ENCODE results near the gene B3GALT2. TPM values are rescaled to one million over a fixed set of nuclear protein-coding genes. Genes with fewer than 3 reads are reported as not detected.
A peak's percentile ranks its signal among the peaks of the same experiment; 100 is the strongest.

Gene B3GALT2, protein sequence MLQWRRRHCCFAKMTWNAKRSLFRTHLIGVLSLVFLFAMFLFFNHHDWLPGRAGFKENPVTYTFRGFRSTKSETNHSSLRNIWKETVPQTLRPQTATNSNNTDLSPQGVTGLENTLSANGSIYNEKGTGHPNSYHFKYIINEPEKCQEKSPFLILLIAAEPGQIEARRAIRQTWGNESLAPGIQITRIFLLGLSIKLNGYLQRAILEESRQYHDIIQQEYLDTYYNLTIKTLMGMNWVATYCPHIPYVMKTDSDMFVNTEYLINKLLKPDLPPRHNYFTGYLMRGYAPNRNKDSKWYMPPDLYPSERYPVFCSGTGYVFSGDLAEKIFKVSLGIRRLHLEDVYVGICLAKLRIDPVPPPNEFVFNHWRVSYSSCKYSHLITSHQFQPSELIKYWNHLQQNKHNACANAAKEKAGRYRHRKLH
- total RNA-seq (2016; rRNA removed; fragmentation: Illumina TruSeq; extraction: Trizol) = not detected in 2 replicates
- not detected in 2 replicates for total RNA-seq (2016; cell fraction: cytosol; rRNA removed; fragmentation: Illumina TruSeq; extraction: Trizol; ENCODE audit: low read depth)
- not detected in 2 replicates for total RNA-seq (2016; cell fraction: insoluble cytoplasmic fraction; rRNA removed; fragmentation: Illumina TruSeq; extraction: Trizol)
- total RNA-seq (2016; cell fraction: membrane; rRNA removed; fragmentation: Illumina TruSeq; extraction: Trizol) = not detected in 2 replicates
- total RNA-seq (2016; cell fraction: nucleus; rRNA removed; fragmentation: Illumina TruSeq; extraction: Trizol) = not detected in 2 replicates
- polyA plus RNA-seq (2011; rRNA removed) = not detected in 2 replicates
- not detected in 2 replicates for polyA plus RNA-seq (2011; cell fraction: cytosol; rRNA removed)
- polyA plus RNA-seq (2011; cell fraction: nucleus; rRNA removed) = not detected in 2 replicates
- not detected in 2 replicates for polyA plus RNA-seq (2012)
- not detected in 2 replicates for polyA plus RNA-seq (2016; cell fraction: cytosol; fragmentation: Illumina TruSeq; extraction: Trizol; ENCODE audit: low read depth)
- not detected in 2 replicates for polyA plus RNA-seq (2016; cell fraction: insoluble cytoplasmic fraction; fragmentation: Illumina TruSeq; extraction: Trizol; ENCODE audit: low read depth)
- polyA plus RNA-seq (2016; cell fraction: membrane; fragmentation: Illumina TruSeq; extraction: Trizol; ENCODE audit: low read depth) = not detected in 2 replicates
- not detected in 2 replicates for polyA plus RNA-seq (2016; cell fraction: nucleus; fragmentation: Illumina TruSeq; extraction: Trizol; ENCODE audit: insufficient read depth, low read depth)
- polyA minus RNA-seq (2011; rRNA and poly(A)+ RNA removed; ENCODE audit: low replicate concordance) = not detected in 2 replicates
- polyA minus RNA-seq (2011; cell fraction: cytosol; rRNA and poly(A)+ RNA removed) = not detected in 2 replicates
- polyA minus RNA-seq (2011; cell fraction: nucleus; rRNA and poly(A)+ RNA removed) = not detected in 2 replicates
- Bru-seq, nascent RNA = not detected
- not detected for BruChase-seq, experiment 1, labeled RNA remaining after a 6-hour chase
- not detected for BruChase-seq, experiment 2, labeled RNA remaining after a 2-hour chase
- long read RNA-seq, experiment 1 = 0 reads
- long read RNA-seq, experiment 2 = 0 reads

DNA sequence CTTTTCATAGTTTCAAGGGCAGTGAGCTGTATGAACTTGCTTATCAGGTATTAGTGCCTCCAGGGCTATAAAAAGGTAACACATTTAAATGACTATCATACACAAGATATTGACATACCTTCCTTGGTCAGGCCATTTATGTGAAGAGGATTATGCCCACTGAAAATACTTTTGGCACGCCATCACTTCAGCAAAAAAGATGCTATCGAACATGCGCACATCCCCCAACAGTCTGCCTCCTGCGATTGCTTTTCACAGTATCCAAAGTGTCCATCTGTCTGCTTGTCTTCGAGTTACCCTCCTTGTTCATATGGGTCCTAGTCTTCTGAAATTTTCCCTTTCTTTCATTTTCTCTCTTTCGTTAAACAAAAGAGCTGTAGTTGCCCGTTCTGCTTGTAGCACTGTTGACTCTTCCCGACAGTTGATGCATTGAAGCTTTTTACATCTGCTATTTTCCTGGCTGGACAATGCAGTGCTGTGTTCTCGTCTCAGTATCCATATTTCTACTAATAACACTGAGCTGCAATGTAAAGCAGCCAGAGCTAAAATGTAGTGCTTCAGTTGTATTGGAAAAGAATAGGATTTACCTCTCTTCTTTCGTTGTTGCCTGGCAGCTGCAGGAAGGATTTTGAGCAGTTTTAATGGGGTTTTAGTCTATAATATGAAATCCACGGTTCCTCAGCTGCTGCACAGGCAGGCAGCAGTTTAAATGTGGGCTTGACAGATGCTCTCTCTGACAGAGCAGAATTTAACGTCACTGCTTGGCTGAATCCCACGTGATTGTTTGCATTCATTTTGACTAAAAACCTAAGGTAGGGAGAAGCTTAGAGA lies at the start of gene B3GALT2:
Gene B3GALT2 (minus strand): TSS at position 713 of the 831 bp plus-strand sequence. CDS start 5,051 bp downstream, outside the sequence.
- ChIA-PET CTCF (ENCODE audit: low intra/inter-chr PET ratio, low total read pairs) (no interaction called here), POLR2A (no interaction called here)
- H3K4me1 ChIP-seq (ENCODE audit: insufficient read depth, low read length) = peaks cover 38% of the 10 kb centered on the region
- ATAC-seq (peak; percentile 68), FAIRE-seq (no peak), DNase-seq (ENCODE audit: low spot score) (peak; percentile 32)
- 0 out of 2 replicates have a peak, but pooled peaks cover 4% of the 10 kb centered on the region for H4K20me1 ChIP-seq (ENCODE audit: insufficient read depth, low read length)
- TF ChIP-seq FOXA1 (IDR thresholded peaks at IDR 0.05) (no peak), FOXA1 (CRISPR knock-in tag; IDR thresholded peaks at IDR 0.05) (0 out of 2 replicates have a peak, but pooled peaks have one; percentile 10), MAF1 (CRISPR knock-in tag; IDR thresholded peaks at IDR 0.05; ENCODE audit: borderline replicate concordance) (no peak)
- peak within 1 kb of the TSS; percentile 50 for H3K4me2 ChIP-seq (ENCODE audit: low read depth, low read length)
- no peak within 1 kb of the TSS; a peak in 1 of 6 replicates for H3K4me3 ChIP-seq (replicated peaks in 1 of 3; ENCODE audit: insufficient read depth in 1 of 3, low read depth in 2 of 3, low read length in 3 of 3)
- no peaks in the 10 kb centered on the region for H3K36me3 ChIP-seq (replicated peaks in 1 of 2; ENCODE audit: control insufficient read depth in 1 of 2, insufficient read depth in 2 of 2, low read length in 2 of 2)
- peak within 1 kb of the TSS; percentile 30 for H3K27ac ChIP-seq (ENCODE audit: extremely low read length, insufficient read depth, low read length)
- no peaks in the 10 kb centered on the region for H3K27me3 ChIP-seq (ENCODE audit: control insufficient read depth in 1 of 2, insufficient read depth in 2 of 2, low read length in 2 of 2)
- peaks cover 30% of the 10 kb centered on the region for H3K79me2 ChIP-seq (ENCODE audit: insufficient read depth, low read length)
- BruUV-seq (replicated peaks) = no TSS peak
- intact Hi-C loops (cut with micrococcal nuclease; ENCODE audit: unreplicated experiment) = loop anchor here (10.0 kb wide), 1 partner anchor 159 kb away; no protein-coding TSS in a partner anchor
- H3K9me3 ChIP-seq (ENCODE audit: low read length) = no peaks in the 10 kb centered on the region
- WGBS (ENCODE audit: low lambda C conversion rate) = 71% methylated on average over 13 of the region's 13 CpGs
- no peak within 1 kb of the TSS for H2AFZ ChIP-seq (ENCODE audit: low read length)
- no peak within 1 kb of the TSS for H3K9ac ChIP-seq (ENCODE audit: insufficient read depth, low read depth, low read length)
- in situ Hi-C loops (cut with HindIII; ENCODE audit: extremely low pct_ligation_motif_present, low pct_unique_long_range_greater_than_20kb) = no loop called here

Measured in HepG2 (cell line).